Stimulated activated CD8-positive, alpha-beta memory T cell treated with anti-CD3 and anti-CD28 coated beads, Interleukin-4, amount 100 ng/mL, for 24 hours (primary cell): ENCODE results near the gene RASGEF1B.
"Not testable (repeated sequence)": the region's sequence is repeated elsewhere in the genome, so short reads cannot be mapped to it uniquely, and the experiment has no call there.

Experiments
- DNase-seq: peaks from one replicate; pipeline ENCODE4 v3.0.0-alpha.2; 2020; ENCODE audit warnings: low read depth

The RASGEF1B gene

GRCh38 chr4:81429031-81429430, 42.7 kb downstream of the RASGEF1B start:
- DNase-seq: no peak

GRCh38 chr4:81428002-81428401, 43.7 kb downstream of the RASGEF1B start:
- no peak for DNase-seq

GRCh38 chr4:81427344-81427821, 44.3 kb downstream of the RASGEF1B start:
- DNase-seq: no peak

- DNase-seq: no peak
Measured at GRCh38 chr4:81426770-81427289, 44.9 kb downstream of the RASGEF1B start.

GRCh38 chr4:81424816-81425755, 46.6 kb downstream of the RASGEF1B start:
- DNase-seq: no peak

GRCh38 chr4:81424336-81424735, 47.4 kb downstream of the RASGEF1B start:
- DNase-seq: no peak

- no peak for DNase-seq
Measured at GRCh38 chr4:81422595-81422994, 49.1 kb downstream of the RASGEF1B start.

GRCh38 chr4:81421346-81422218, 50.1 kb downstream of the RASGEF1B start:
- DNase-seq: no peak

GRCh38 chr4:81418572-81418971, 53.1 kb downstream of the RASGEF1B start:
- no peak for DNase-seq

- no peak for DNase-seq
Measured at GRCh38 chr4:81412946-81413495, 58.7 kb downstream of the RASGEF1B start.

GRCh38 chr4:81410680-81411079, 61.0 kb downstream of the RASGEF1B start:
- no peak for DNase-seq

GRCh38 chr4:81409836-81410235, 61.9 kb downstream of the RASGEF1B start:
- no peak for DNase-seq

GRCh38 chr4:81408341-81408740, 63.4 kb downstream of the RASGEF1B start:
- DNase-seq: no peak

- DNase-seq: no peak
Measured at GRCh38 chr4:81407726-81408125, 64.0 kb downstream of the RASGEF1B start.

GRCh38 chr4:81406481-81406880, 65.2 kb downstream of the RASGEF1B start:
- not testable (repeated sequence) for DNase-seq

- no peak for DNase-seq
Measured at GRCh38 chr4:81405900-81406401, 65.8 kb downstream of the RASGEF1B start.

GRCh38 chr4:81404741-81405140, 67.0 kb downstream of the RASGEF1B start:
- DNase-seq: no peak

- DNase-seq: no peak
Measured at GRCh38 chr4:81404294-81404693, 67.4 kb downstream of the RASGEF1B start.

- no peak for DNase-seq
Measured at GRCh38 chr4:81399306-81400086, 72.2 kb downstream of the RASGEF1B start.

- DNase-seq: no peak
Measured at GRCh38 chr4:81398379-81398778, 73.3 kb downstream of the RASGEF1B start.

- DNase-seq: no peak
Measured at GRCh38 chr4:81397635-81398034, 74.1 kb downstream of the RASGEF1B start.
